ENCODE results near the gene P2RX4. TPM values are rescaled to one million over a fixed set of nuclear protein-coding genes. Genes with fewer than 3 reads are reported as not detected.

P2RX4 gene
- total and polyA plus RNA-seq, 2 of the 8 experiments (the other 6 are each of a cell fraction or from before 2014, with no cell fraction given) = 9.5 to 12.2 TPM

GRCh38 chr12:121237415-121237814 lies 27.5 kb downstream of the P2RX4 start:
- H2AFZ ChIP-seq (ENCODE audit: low read length) = no peak overlapping the region
- no peak overlapping the region for H2BK15ac ChIP-seq (ENCODE audit: low read length)
- WGBS, 2 experiments (ENCODE audit: extremely low coverage in 1 of 2, insufficient coverage in 1 of 2, insufficient read length in 1 of 2, insufficient replicate concordance in 2 of 2, low coverage in 1 of 2, low lambda C conversion rate in 2 of 2, missing lambda C conversion rate in 1 of 2) = 86% methylated on average over 8 of the region's 8 CpGs; no CpG with 5 or more reads in 1 of the 2 experiments
- no peaks in the 10 kb centered on the region for H3K79me2 ChIP-seq (ENCODE audit: control insufficient read depth in 1 of 2, insufficient read depth in 2 of 2, low read length in 2 of 2)
- H4K8ac ChIP-seq (ENCODE audit: extremely low read depth, insufficient read depth, low read length) = no peak overlapping the region
- no peak for FAIRE-seq
- peaks cover 0 to 7% (median 0%) of the 10 kb centered on the region in 4 experiments; a peak in 2 of 8 replicates for H3K36me3 ChIP-seq (ENCODE audit: control insufficient read depth in 2 of 4, insufficient read depth in 4 of 4, low read length in 3 of 4)
- H2BK5ac ChIP-seq (ENCODE audit: low read depth, low read length) = no peak overlapping the region
- H3K23me2 ChIP-seq (ENCODE audit: low read depth, low read length) = no peaks in the 10 kb centered on the region
- H4K91ac ChIP-seq (replicated peaks; ENCODE audit: insufficient read length, low read length) = no peak overlapping the region
- ChIA-PET CTCF (ENCODE audit: partially characterized antibody) (interaction anchor here (1.0 to 1.5 kb wide), 3 partner anchors 20 to 185 kb away, joined by 3 to 4 read pairs (median 3); no protein-coding TSS in a partner anchor), POLR2A (ENCODE audit: partially characterized antibody) (no interaction called here)
- H3K27ac ChIP-seq (ENCODE audit: low read depth, low read length) = no peak overlapping the region
- peaks cover 0 to 16% (median 7%) of the 10 kb centered on the region in 4 experiments; a peak in 6 of 7 replicates for H3K4me1 ChIP-seq (replicated peaks in 1 of 4; ENCODE audit: control insufficient read depth in 3 of 4, insufficient read depth in 4 of 4, low read length in 3 of 4)
- no peak overlapping the region for H2BK20ac ChIP-seq (ENCODE audit: low read length)
- H3K9ac ChIP-seq (replicated peaks in 1 of 4; ENCODE audit: extremely low read depth in 1 of 4, low read depth in 3 of 4, low read length in 3 of 4) = no peak overlapping the region
- H3K23ac ChIP-seq (ENCODE audit: insufficient read length) = no peak overlapping the region
- no peaks in the 10 kb centered on the region for H3K27me3 ChIP-seq (replicated peaks in 1 of 4; ENCODE audit: control insufficient read depth in 3 of 4, extremely low read depth in 1 of 4, insufficient read depth in 3 of 4, low read length in 3 of 4)
- H3K4me2 ChIP-seq (ENCODE audit: insufficient read depth in 1 of 2, low read depth in 2 of 2, low read length in 2 of 2) = no peak overlapping the region
- peaks cover 0 to 2% of the 10 kb centered on the region in 2 experiments for H4K20me1 ChIP-seq (replicated peaks in 1 of 2; ENCODE audit: control insufficient read depth in 1 of 2, insufficient read depth in 2 of 2, low read length in 2 of 2)
- H3K4ac ChIP-seq (replicated peaks; ENCODE audit: insufficient read length, low read depth, low read length) = no peak overlapping the region
- no peak overlapping the region for H2BK120ac ChIP-seq (replicated peaks; ENCODE audit: low read depth, low read length)
- DNase-seq (ENCODE audit: low read depth in 1 of 2, low spot score in 2 of 2) = no peak
- H2AK5ac ChIP-seq (ENCODE audit: low read depth, low read length) = no peak overlapping the region
- H3K79me1 ChIP-seq (ENCODE audit: low read depth, low read length) = no peaks in the 10 kb centered on the region
- no peak overlapping the region for H4K5ac ChIP-seq (ENCODE audit: insufficient read length, low read depth, low read length)
- H2BK12ac ChIP-seq (ENCODE audit: low read depth, low read length) = no peak overlapping the region
- H3K9me3 ChIP-seq (ENCODE audit: insufficient read depth in 2 of 2, low read depth in 1 of 2, low read length in 1 of 2) = no peaks in the 10 kb centered on the region
- H3K4me3 ChIP-seq (ENCODE audit: extremely low read depth in 1 of 4, insufficient read depth in 2 of 4, low read depth in 3 of 4, low read length in 4 of 4) = no peak overlapping the region
- no peak overlapping the region for H3K18ac ChIP-seq (ENCODE audit: extremely low read depth, low read length)
- no peak overlapping the region for H3K56ac ChIP-seq (replicated peaks; ENCODE audit: insufficient read length, low read depth, low read length)
- no peak overlapping the region for H3K14ac ChIP-seq (ENCODE audit: insufficient read length)
- no peak for TF ChIP-seq MAX (IDR thresholded peaks at IDR 0.05)
- no peak for TF ChIP-seq KDM5A (IDR thresholded peaks at IDR 0.05; ENCODE audit: low read length)
- no peak for TF ChIP-seq SIX5 (IDR thresholded peaks at IDR 0.05; ENCODE audit: low read depth, low read length)
- TF ChIP-seq NANOG (IDR thresholded peaks at IDR 0.05; ENCODE audit: insufficient read depth, low read depth, low read length, poor library complexity, severe bottlenecking) = no peak
- no peak for TF ChIP-seq RXRA (IDR thresholded peaks at IDR 0.05; ENCODE audit: insufficient read depth, low read depth, low read length)
- TF ChIP-seq RFX5 (IDR thresholded peaks at IDR 0.05; ENCODE audit: borderline replicate concordance, low read depth, low read length) = no peak
- no peak for TF ChIP-seq ATF2 (IDR thresholded peaks at IDR 0.05; ENCODE audit: low read length)
- no peak for TF ChIP-seq CBX8 (IDR thresholded peaks at IDR 0.05; ENCODE audit: borderline replicate concordance, low read depth, low read length)
- no peak for TF ChIP-seq USF2 (IDR thresholded peaks at IDR 0.05; ENCODE audit: low read length)
- TF ChIP-seq HDAC6 (IDR thresholded peaks at IDR 0.05; ENCODE audit: low read depth, low read length) = no peak
